ENCODE measurements around the gene HOXB3.

- no peak for TF ChIP-seq EZH2 (IDR thresholded peaks at IDR 0.05)
- no peak for TF ChIP-seq POLR2AphosphoS5 (IDR thresholded peaks at IDR 0.05; ENCODE audit: borderline replicate concordance, low read depth, low read length)
- TF ChIP-seq FOXP2 (optimal IDR thresholded peaks at IDR 0.05; ENCODE audit: control extremely low read depth, extremely low read length, insufficient read depth) = no peak
Observed at GRCh38 chr17:48595278-48595999, 5.4 kb upstream of the HOXB3 start.

Data from SK-N-MC (cell line).